Neural crest cell (in vitro differentiated cells): ENCODE data around the gene SMG6. TPM values are rescaled to one million over a fixed set of nuclear protein-coding genes. Genes with fewer than 3 reads are reported as not detected.

ENCODE experiments used
- DNase-seq: peaks from one replicate; pipeline ENCODE4 v3.0.0; 2021; ENCODE audit warnings: low read depth, mixed read lengths, low spot score
- H3K27ac Mint-ChIP-seq: one replicate; pipeline ENCODE4 v1.8.0; 2021; ENCODE audit warnings: mild to moderate bottlenecking, mixed read lengths; ENCODE audit not compliant: unreplicated experiment
- H3K27me3 Mint-ChIP-seq: 2 replicates; pipeline ENCODE4 v1.8.0; 2021; ENCODE audit warnings: low read depth, mild to moderate bottlenecking, mixed read lengths
- H3K36me3 Mint-ChIP-seq: 2 replicates; pipeline ENCODE4 v1.8.0; 2021; ENCODE audit warnings: low read depth, mild to moderate bottlenecking, mixed read lengths
- H3K4me1 Mint-ChIP-seq: 2 replicates; pipeline ENCODE4 v1.8.0; 2021; ENCODE audit warnings: mixed read lengths
- H3K4me3 Mint-ChIP-seq: one replicate; pipeline ENCODE4 v1.8.0; 2021; ENCODE audit warnings: mild to moderate bottlenecking, mixed read lengths
- H3K9me3 Mint-ChIP-seq: 2 replicates; pipeline ENCODE4 v1.8.0; 2021; ENCODE audit warnings: mixed read lengths
- CTCF ChIP-seq: fragments of 200-600 bp; sonication (generic); conservative IDR thresholded peaks from 2 replicates; pipeline ENCODE4 v1.5.0; 2021; ENCODE audit warnings: antibody characterized with exemption, mild to moderate bottlenecking
- long read RNA-seq: library from polyadenylated mRNA; unstranded; transcript quantifications from one replicate; pipeline ENCODE4 v2.0.0, GENCODE V29; 2020
- total RNA-seq: library from RNA; stranded (reverse); gene quantifications from 2 replicates; pipeline ENCODE4 v1.2.1, GENCODE V29; 2021

The SMG6 gene
- 52.6 and 57.2 TPM in 2 replicates for total RNA-seq
- long read RNA-seq, partial matches to known transcripts: 1 of 6 reads
- long read RNA-seq, other reads (novel, unspliced or antisense): 3 of 6 reads

- DNase-seq: peak; percentile 82
- H3K27me3 Mint-ChIP-seq: no peaks in the 10 kb centered on the region
- TF ChIP-seq CTCF: no peak
- peaks cover 15% of the 10 kb centered on the region for H3K36me3 Mint-ChIP-seq
- H3K4me1 Mint-ChIP-seq: peaks cover 39% of the 10 kb centered on the region
- H3K27ac Mint-ChIP-seq: peak within 1 kb of the TSS; percentile 54
- no peaks in the 10 kb centered on the region for H3K9me3 Mint-ChIP-seq
- H3K4me3 Mint-ChIP-seq: peak within 1 kb of the TSS; percentile 93
Observed at GRCh38 chr17:2303204-2304188, at the start of gene SMG6, which contains the start of gene SRR. SMG6 (minus strand) TSS chr17:2303785; CDS start chr17:2303720, 65 bp downstream. SRR (plus strand) TSS chr17:2303950; CDS start chr17:2315561, 11,611 bp downstream.

DNA sequence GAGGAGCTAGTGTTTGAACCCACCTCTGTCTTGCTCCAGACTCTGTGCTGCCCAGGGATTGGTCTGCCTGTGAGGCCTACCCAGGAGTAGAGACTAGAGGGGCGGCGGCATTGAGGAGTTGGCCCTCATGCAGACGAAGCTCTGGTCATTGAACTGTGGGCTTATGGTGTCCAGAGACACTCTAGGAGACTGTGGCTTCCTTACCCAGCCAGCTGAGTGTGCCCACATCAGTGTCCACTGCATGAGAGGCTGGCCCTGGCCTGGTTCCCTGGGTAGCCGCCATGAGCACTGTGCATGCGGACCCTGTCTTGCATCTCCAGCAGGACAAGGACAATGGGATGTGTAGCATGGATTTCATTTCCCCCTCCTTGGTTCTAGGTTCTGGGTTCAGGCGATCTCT, 47.7 kb upstream of the SMG6 start:
- no peak for TF ChIP-seq CTCF
- Mint-ChIP-seq H3K4me1 (peaks cover 13% of the 10 kb centered on the region), H3K36me3 (no peaks in the 10 kb centered on the region), H3K27ac (no peak overlapping the region), H3K27me3 (no peaks in the 10 kb centered on the region), H3K4me3 (no peak overlapping the region), H3K9me3 (no peaks in the 10 kb centered on the region)
- DNase-seq: no peak

- Mint-ChIP-seq H3K4me3 (peak overlapping the region; percentile 76), H3K4me1 (peaks cover 13% of the 10 kb centered on the region), H3K9me3 (no peaks in the 10 kb centered on the region), H3K27ac (peak overlapping the region; percentile 82), H3K27me3 (no peaks in the 10 kb centered on the region), H3K36me3 (no peaks in the 10 kb centered on the region)
- DNase-seq: peak; percentile 39
- no peak for TF ChIP-seq CTCF
Observed at GRCh38 chr17:2347805-2348685, 44.5 kb upstream of the SMG6 start.

DNA sequence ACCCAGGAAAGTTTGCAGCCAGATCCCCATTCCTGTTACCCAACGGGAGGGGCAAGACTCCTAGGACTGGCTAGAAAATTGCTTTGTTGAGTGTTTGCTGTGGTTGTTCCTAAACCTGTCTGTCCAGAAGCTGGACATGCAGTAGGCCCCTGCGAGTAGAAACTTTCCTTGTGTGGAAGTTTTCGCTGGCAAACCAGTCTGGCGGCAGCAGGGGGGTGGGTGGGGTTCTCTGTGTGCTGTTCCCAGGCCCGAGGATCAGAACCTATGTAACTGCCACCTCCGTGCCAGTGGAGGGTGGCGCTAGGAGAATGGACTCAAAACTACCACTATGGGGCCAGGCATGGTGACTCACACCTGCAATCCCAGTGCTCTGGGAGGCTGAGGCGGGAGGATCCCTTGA, 42.9 kb upstream of the SMG6 start:
- no peak for TF ChIP-seq CTCF
- H3K27me3 Mint-ChIP-seq: no peaks in the 10 kb centered on the region
- H3K9me3 Mint-ChIP-seq: no peaks in the 10 kb centered on the region
- DNase-seq: no peak
- no peaks in the 10 kb centered on the region for H3K36me3 Mint-ChIP-seq
- H3K27ac Mint-ChIP-seq: no peak overlapping the region
- no peak overlapping the region for H3K4me3 Mint-ChIP-seq
- H3K4me1 Mint-ChIP-seq: peaks cover 13% of the 10 kb centered on the region

- Mint-ChIP-seq H3K27me3 (no peaks in the 10 kb centered on the region), H3K27ac (no peak overlapping the region), H3K36me3 (no peaks in the 10 kb centered on the region), H3K4me1 (peaks cover 13% of the 10 kb centered on the region), H3K9me3 (no peaks in the 10 kb centered on the region), H3K4me3 (no peak overlapping the region)
- TF ChIP-seq CTCF: no peak
- DNase-seq: no peak
Observed at GRCh38 chr17:2344528-2344927, 40.9 kb upstream of the SMG6 start.
